HuH-7.5 (cell line): ENCODE data around the gene AIF1.
A peak's percentile ranks its signal among the peaks of the same experiment; 100 is the strongest.

Experiments
- DNase-seq: peaks from one replicate; pipeline ENCODE4 v3.0.0; 2011; ENCODE audit warnings: low spot score

Gene AIF1

GRCh38 chr6:31642798-31643570 lies 27.9 kb downstream of the AIF1 start:
- no peak for DNase-seq

- no peak for DNase-seq
Observed at GRCh38 chr6:31643818-31644454, 28.9 kb downstream of the AIF1 start.

- no peak for DNase-seq
Observed at GRCh38 chr6:31645325-31645724, 30.3 kb downstream of the AIF1 start.

GRCh38 chr6:31651602-31652191 lies 36.7 kb downstream of the AIF1 start:
- DNase-seq, result peak; percentile 63

- peak; percentile 75 for DNase-seq
Observed at GRCh38 chr6:31652925-31653724, 38.1 kb downstream of the AIF1 start.

- no peak for DNase-seq
Observed at GRCh38 chr6:31654574-31655348, 39.7 kb downstream of the AIF1 start.

GRCh38 chr6:31655349-31656237 lies 40.6 kb downstream of the AIF1 start, which contains the start of gene APOM:
TSS of gene APOM (plus strand) at chr6:31655894. CDS start at chr6:31655967, 73 bp downstream.
- DNase-seq, result peak; percentile 63

- no peak for DNase-seq
Observed at GRCh38 chr6:31657406-31658157, 42.5 kb downstream of the AIF1 start.

- DNase-seq, result no peak
Observed at GRCh38 chr6:31658158-31658688, 43.2 kb downstream of the AIF1 start.

GRCh38 chr6:31658983-31659648 lies 44.1 kb downstream of the AIF1 start:
- no peak for DNase-seq

- no peak for DNase-seq
Observed at GRCh38 chr6:31659649-31660380, 44.8 kb downstream of the AIF1 start.

GRCh38 chr6:31660381-31661261 lies 45.6 kb downstream of the AIF1 start, which contains the start of gene C6orf47:
TSS of gene C6orf47 (minus strand) at chr6:31660778. CDS start at chr6:31659947, 831 bp downstream.
- peak; percentile 72 for DNase-seq

- no peak for DNase-seq
Observed at GRCh38 chr6:31661262-31662123, 46.5 kb downstream of the AIF1 start.

- no peak for DNase-seq
Observed at GRCh38 chr6:31662124-31662723, 47.2 kb downstream of the AIF1 start.

- DNase-seq, result no peak
Observed at GRCh38 chr6:31663126-31663960, 48.3 kb downstream of the AIF1 start.
